Measurements from ENCODE around the gene MYO10. TPM values are rescaled to one million over a fixed set of nuclear protein-coding genes. Genes with fewer than 3 reads are reported as not detected.
"Not testable (repeated sequence)": the region's sequence is repeated elsewhere in the genome, so short reads cannot be mapped to it uniquely, and the experiment has no call there.

The MYO10 gene
- total and polyA plus RNA-seq, 2 of the 8 experiments (the other 6 are each of a cell fraction or from before 2014, with no cell fraction given): 21.5 to 107 TPM

DNA sequence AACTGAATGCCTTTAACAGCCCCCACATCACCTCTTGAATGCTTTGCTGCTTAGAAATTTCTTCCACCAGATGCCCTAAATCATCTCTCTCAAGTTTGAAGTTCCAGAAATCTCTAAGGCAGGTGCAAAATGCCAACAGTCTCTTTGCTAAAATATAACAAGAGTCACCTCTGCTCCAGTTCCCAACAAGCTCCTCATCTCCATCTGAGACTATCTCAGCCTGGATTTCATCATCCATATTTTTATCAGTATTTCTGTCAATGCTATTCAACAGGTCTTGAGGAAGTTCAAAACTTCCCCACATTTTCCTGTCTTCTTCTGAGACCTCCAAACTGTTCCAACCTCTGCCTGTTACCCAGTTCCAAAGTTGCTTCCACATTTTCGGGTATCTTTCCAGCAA is 61.7 kb downstream of the MYO10 start:
- H2BK20ac ChIP-seq (ENCODE audit: low read length); H2BK5ac ChIP-seq (ENCODE audit: low read depth, low read length); H3K79me1 ChIP-seq (ENCODE audit: low read depth, low read length); H4K5ac ChIP-seq (ENCODE audit: insufficient read length, low read depth, low read length); H3K9ac ChIP-seq (replicated peaks in 1 of 4; ENCODE audit: extremely low read depth in 1 of 4, low read depth in 3 of 4, low read length in 3 of 4); H3K27ac ChIP-seq (ENCODE audit: low read depth, low read length); H3K23me2 ChIP-seq (ENCODE audit: low read depth, low read length); H3K4ac ChIP-seq (replicated peaks; ENCODE audit: insufficient read length, low read depth, low read length); H2BK15ac ChIP-seq (ENCODE audit: low read length); H4K91ac ChIP-seq (replicated peaks; ENCODE audit: insufficient read length, low read length); H3K56ac ChIP-seq (replicated peaks; ENCODE audit: insufficient read length, low read depth, low read length); CTCF ChIA-PET (ENCODE audit: partially characterized antibody); H2BK120ac ChIP-seq (replicated peaks; ENCODE audit: low read depth, low read length); H3K4me1 ChIP-seq (replicated peaks in 1 of 4; ENCODE audit: control insufficient read depth in 3 of 4, insufficient read depth in 4 of 4, low read length in 3 of 4); H4K20me1 ChIP-seq (replicated peaks in 1 of 2; ENCODE audit: control insufficient read depth in 1 of 2, insufficient read depth in 2 of 2, low read length in 2 of 2); DNase-seq (ENCODE audit: low read depth in 1 of 2, low spot score in 2 of 2); H2AK5ac ChIP-seq (ENCODE audit: low read depth, low read length); H3K23ac ChIP-seq (ENCODE audit: insufficient read length); H3K27me3 ChIP-seq (replicated peaks in 1 of 4; ENCODE audit: control insufficient read depth in 3 of 4, extremely low read depth in 1 of 4, insufficient read depth in 3 of 4, low read length in 3 of 4); H3K18ac ChIP-seq (ENCODE audit: extremely low read depth, low read length); POLR2A ChIA-PET (ENCODE audit: partially characterized antibody); H3K4me3 ChIP-seq (ENCODE audit: extremely low read depth in 1 of 4, insufficient read depth in 2 of 4, low read depth in 3 of 4, low read length in 4 of 4); H3K4me2 ChIP-seq (ENCODE audit: insufficient read depth in 1 of 2, low read depth in 2 of 2, low read length in 2 of 2); H2BK12ac ChIP-seq (ENCODE audit: low read depth, low read length); H2AFZ ChIP-seq (ENCODE audit: low read length); H4K8ac ChIP-seq (ENCODE audit: extremely low read depth, insufficient read depth, low read length); FAIRE-seq; H3K14ac ChIP-seq (ENCODE audit: insufficient read length): not testable (repeated sequence)
- peaks cover 0 to 21% of the 10 kb centered on the region in 2 experiments; a peak in 2 of 4 replicates for H3K79me2 ChIP-seq (ENCODE audit: control insufficient read depth in 1 of 2, insufficient read depth in 2 of 2, low read length in 2 of 2)
- WGBS, 2 experiments (ENCODE audit: extremely low coverage in 1 of 2, insufficient coverage in 1 of 2, insufficient read length in 1 of 2, insufficient replicate concordance in 2 of 2, low coverage in 1 of 2, low lambda C conversion rate in 2 of 2, missing lambda C conversion rate in 1 of 2): 79% methylated on average over 1 of the region's 1 CpG; no CpG with 5 or more reads in 1 of the 2 experiments
- H3K36me3 ChIP-seq (ENCODE audit: control insufficient read depth in 2 of 4, insufficient read depth in 4 of 4, low read length in 3 of 4): peaks cover 0 to 24% (median 6%) of the 10 kb centered on the region in 4 experiments; a peak in 3 of 8 replicates
- peaks cover 10 to 12% of the 10 kb centered on the region in 2 experiments; a peak in 2 of 4 replicates for H3K9me3 ChIP-seq (ENCODE audit: insufficient read depth in 2 of 2, low read depth in 1 of 2, low read length in 1 of 2)
